ENCODE data around the gene HMX1. TPM values are rescaled to one million over a fixed set of nuclear protein-coding genes. Genes with fewer than 3 reads are reported as not detected.

Gene HMX1
- total RNA-seq, 2 donors from 2014 or later: not detected

DNA sequence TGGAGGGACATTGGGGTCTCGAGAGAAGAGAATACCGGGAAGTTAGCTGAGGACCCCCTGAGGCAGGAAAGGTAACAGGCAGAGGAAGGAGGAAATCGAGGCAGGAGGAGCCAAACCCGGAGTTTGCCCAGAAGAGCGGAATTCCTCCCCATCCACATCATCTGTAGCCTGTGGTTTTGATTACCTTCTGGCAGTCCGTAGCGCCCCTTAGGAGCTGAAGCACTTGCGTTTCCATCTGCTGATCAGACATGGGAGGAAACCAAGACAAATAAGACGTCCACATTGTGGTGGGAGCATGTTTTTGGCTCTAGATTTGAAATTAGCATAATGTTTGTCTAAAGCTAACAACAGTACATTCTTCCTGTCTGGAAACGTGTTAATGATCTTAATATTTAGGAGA lies 26.8 kb upstream of the HMX1 start:
- Mint-ChIP-seq H3K27ac (no peak overlapping the region), H3K9me3 (peaks cover 9 to 11% of the 10 kb centered on the region in 2 donors), H3K36me3 (peaks cover 8 to 11% of the 10 kb centered on the region in 2 donors)
- DNase-seq (ENCODE audit: low spot score in 2 of 2) (no peak), ATAC-seq (no peak)

GRCh38 chr4:8897251-8898167 lies 25.9 kb upstream of the HMX1 start:
- no peak overlapping the region for H3K27ac Mint-ChIP-seq
- peaks cover 9 to 11% of the 10 kb centered on the region in 2 donors for H3K9me3 Mint-ChIP-seq
- peaks cover 8 to 11% of the 10 kb centered on the region in 2 donors for H3K36me3 Mint-ChIP-seq
- ATAC-seq: no peak
- no peak for DNase-seq (ENCODE audit: low spot score in 2 of 2)

- ATAC-seq (no peak), DNase-seq (ENCODE audit: low spot score in 2 of 2) (no peak)
- Mint-ChIP-seq H3K27ac (no peak overlapping the region), H3K9me3 (peaks cover 2 to 4% of the 10 kb centered on the region in 2 donors), H3K36me3 (peaks cover 4% of the 10 kb centered on the region in 2 donors)
Observed at GRCh38 chr4:8896506-8896905, 24.9 kb upstream of the HMX1 start.

DNA sequence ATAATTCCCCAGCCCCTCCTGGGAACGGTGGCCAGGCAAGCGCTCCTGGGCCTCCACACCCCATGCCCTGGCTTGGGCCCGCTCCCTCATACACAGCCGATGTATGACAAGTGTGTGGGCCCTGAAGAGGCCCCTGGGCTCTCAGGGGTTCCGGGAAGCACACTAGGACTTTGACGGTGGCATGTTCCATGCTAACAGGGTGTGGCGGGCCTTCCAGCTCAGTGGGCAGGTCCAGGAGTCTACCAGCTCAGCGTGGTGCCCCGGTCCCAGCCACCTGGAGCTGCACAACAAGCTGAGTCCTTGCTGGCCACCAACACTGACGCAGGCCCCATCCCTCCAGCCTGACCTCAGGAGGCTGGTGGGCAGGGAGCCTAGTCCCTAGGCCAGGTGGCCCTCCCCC lies 24.4 kb upstream of the HMX1 start:
- Mint-ChIP-seq H3K9me3 (no peaks in the 10 kb centered on the region), H3K36me3 (peaks cover 0 to 4% of the 10 kb centered on the region in 2 donors), H3K27ac (no peak overlapping the region)
- DNase-seq (ENCODE audit: low spot score in 2 of 2): no peak
- no peak for ATAC-seq

GRCh38 chr4:8895295-8895694 lies 23.7 kb upstream of the HMX1 start:
- H3K36me3 Mint-ChIP-seq: peaks cover 0 to 4% of the 10 kb centered on the region in 2 donors
- no peak for ATAC-seq

DNA sequence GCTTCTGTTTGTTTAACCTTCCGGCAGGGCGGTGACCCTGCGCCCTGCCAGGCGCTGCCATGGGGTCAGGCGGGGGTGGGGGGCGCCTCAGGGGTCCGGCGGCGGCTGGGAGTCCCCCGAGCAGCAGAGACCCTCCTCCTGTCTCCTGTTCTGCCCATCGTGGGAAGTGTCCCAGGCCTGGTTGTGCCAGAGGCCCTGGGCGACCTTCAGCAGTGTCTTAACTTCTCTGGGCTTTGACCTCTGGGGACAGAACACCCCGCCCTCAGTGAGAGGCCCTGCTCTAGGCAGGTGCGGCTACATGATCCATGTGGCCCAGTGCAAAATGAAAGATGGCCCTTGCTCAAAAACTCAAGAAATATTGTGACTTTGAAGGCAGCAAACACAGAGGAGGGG lies 22.8 kb upstream of the HMX1 start:
- Mint-ChIP-seq H3K27ac (no peak overlapping the region), H3K36me3 (peaks cover 0 to 4% of the 10 kb centered on the region in 2 donors), H3K9me3 (no peaks in the 10 kb centered on the region)
- DNase-seq (ENCODE audit: low spot score in 2 of 2): no peak
- ATAC-seq: no peak

More at GRCh38 chr4:8895295-8895694, 23.7 kb upstream of the HMX1 start:
- DNase-seq (ENCODE audit: low spot score in 2 of 2): no peak
- H3K9me3 Mint-ChIP-seq: no peaks in the 10 kb centered on the region
- H3K27ac Mint-ChIP-seq: no peak overlapping the region

- H3K36me3 Mint-ChIP-seq: peaks cover 0 to 4% of the 10 kb centered on the region in 2 donors
- H3K9me3 Mint-ChIP-seq: no peaks in the 10 kb centered on the region
- DNase-seq (ENCODE audit: low spot score in 2 of 2) (no peak), ATAC-seq (no peak)
- H3K27ac Mint-ChIP-seq: no peak overlapping the region
Observed at GRCh38 chr4:8893624-8894423, 22.2 kb upstream of the HMX1 start.

- peaks cover 0 to 4% of the 10 kb centered on the region in 2 donors for H3K36me3 Mint-ChIP-seq
- no peak overlapping the region for H3K27ac Mint-ChIP-seq
Observed at GRCh38 chr4:8893227-8893623, 21.6 kb upstream of the HMX1 start.

DNA sequence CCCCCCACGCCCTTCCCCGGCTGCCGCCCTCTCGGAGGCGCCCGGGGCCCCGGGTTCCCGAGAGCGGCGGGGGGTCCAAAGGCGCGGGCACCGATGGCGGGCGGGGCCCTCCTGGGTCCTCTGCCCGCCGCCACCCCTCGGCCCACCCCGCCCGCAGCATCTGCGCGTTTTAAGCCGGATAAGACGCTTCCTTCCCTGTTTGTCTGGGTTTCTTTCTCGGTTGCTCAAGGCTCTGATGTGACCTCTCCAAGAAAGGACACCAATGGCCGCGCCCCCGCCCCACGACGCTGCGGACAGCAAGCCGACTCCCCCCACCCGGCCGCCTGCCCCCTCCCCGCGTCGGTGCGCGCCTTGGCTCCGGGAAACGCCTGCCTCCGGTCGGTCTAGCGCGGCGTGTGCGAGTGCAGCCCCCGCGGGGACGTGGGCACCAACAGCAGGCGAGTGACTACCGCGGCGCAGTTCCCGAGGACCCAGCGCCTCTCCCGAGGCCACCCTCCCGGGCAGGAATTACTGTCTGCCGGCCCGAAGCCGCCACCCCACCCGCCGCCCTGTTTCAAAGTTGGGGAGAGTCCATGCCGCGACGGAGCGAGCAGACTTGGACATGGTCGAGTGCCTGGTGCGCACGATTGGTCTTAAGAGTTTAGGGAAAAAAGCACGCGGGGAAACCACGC lies 21.1 kb upstream of the HMX1 start:
- no peak for DNase-seq (ENCODE audit: low spot score in 2 of 2)
- Mint-ChIP-seq H3K27ac (no peak overlapping the region), H3K9me3 (no peaks in the 10 kb centered on the region), H3K36me3 (peaks cover 0 to 4% of the 10 kb centered on the region in 2 donors)
- ATAC-seq: no peak

More at GRCh38 chr4:8893227-8893623, 21.6 kb upstream of the HMX1 start:
- no peak for ATAC-seq
- no peak for DNase-seq (ENCODE audit: low spot score in 2 of 2)
- H3K9me3 Mint-ChIP-seq: no peaks in the 10 kb centered on the region

DNA sequence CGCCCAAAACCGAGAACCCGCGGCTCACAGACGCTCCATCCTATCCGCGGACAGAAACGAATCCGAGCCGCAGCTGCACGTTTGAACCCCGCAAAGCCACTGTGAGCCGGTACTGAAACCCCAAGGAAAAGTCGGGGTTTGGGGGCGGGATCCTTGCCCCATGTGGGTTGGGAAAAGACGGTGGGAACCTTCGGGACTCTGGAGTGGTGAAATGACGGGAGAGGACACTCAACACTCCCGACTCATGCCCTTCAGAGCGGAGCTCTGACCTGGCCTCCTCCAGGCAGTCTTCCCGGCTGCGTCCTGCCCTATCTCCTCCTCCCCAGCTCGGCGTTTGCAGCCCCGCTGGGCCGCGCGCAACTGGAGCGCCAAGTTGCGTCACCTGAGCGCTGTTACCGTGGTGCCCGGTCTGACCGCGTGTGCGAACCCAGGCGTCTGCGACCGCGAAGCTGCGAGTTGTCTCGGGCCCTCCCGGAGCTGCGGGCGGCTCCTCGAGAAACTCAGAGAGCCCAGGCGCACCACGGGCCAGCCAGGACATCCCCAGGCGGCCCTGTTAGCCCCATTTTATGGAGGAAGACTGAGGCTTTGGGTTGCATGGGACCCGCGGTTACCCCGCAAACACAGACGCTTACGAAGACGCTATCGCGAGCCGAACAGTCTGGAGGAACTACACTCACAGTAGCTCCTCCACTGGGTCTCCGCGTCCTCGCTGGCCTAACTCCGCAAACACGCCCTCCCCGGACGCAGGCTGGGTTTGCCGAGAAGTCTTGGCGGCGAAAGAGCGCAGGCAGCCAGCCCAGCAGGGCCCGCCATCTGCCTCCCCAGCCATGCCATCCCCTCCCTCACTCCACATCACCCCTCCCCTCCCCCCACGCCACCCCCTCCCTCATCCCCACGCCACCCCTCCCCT lies 20.3 kb upstream of the HMX1 start:
- peaks cover 0 to 8% of the 10 kb centered on the region in 2 donors for H3K36me3 Mint-ChIP-seq
- DNase-seq (ENCODE audit: low spot score in 2 of 2): no peak

DNA sequence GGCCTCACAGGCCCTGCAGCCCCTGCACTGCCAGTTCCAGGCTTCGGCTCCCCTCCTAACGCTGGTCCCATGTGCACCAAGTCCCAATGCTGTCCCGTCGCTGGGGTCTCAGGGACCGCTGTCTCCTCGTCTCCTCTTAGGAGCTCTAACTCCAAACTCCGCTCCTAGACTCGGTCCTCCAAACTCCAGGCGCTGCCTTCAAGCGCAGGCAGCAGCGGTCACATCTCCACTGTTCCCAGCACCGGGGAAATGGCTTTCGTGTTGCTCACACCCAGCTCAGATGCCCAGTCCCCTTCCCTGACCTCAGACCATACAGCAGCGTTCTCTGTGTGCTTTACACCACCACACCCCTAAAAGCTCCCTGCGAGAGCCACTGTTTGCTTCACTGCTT lies 19.6 kb upstream of the HMX1 start:
- Mint-ChIP-seq H3K9me3 (peaks cover 0 to 4% of the 10 kb centered on the region in 2 donors), H3K27ac (peak overlapping the region in 1 of 2 donors; percentile 77), H3K36me3 (peaks cover 0 to 15% of the 10 kb centered on the region in 2 donors)
- no peak for ATAC-seq
- DNase-seq (ENCODE audit: low spot score in 2 of 2): no peak

More for the DNA sequence above, 20.3 kb upstream of the HMX1 start:
- no peak for ATAC-seq
- Mint-ChIP-seq H3K27ac (peak overlapping the region in 1 of 2 donors; percentile 77), H3K9me3 (peaks cover 0 to 4% of the 10 kb centered on the region in 2 donors)

- no peak overlapping the region for H3K27ac Mint-ChIP-seq
- no peak for ATAC-seq
- H3K36me3 Mint-ChIP-seq: peaks cover 0 to 15% of the 10 kb centered on the region in 2 donors
- no peak for DNase-seq (ENCODE audit: low spot score in 2 of 2)
- peaks cover 0 to 4% of the 10 kb centered on the region in 2 donors for H3K9me3 Mint-ChIP-seq
Observed at GRCh38 chr4:8888856-8889255, 17.2 kb upstream of the HMX1 start.

DNA sequence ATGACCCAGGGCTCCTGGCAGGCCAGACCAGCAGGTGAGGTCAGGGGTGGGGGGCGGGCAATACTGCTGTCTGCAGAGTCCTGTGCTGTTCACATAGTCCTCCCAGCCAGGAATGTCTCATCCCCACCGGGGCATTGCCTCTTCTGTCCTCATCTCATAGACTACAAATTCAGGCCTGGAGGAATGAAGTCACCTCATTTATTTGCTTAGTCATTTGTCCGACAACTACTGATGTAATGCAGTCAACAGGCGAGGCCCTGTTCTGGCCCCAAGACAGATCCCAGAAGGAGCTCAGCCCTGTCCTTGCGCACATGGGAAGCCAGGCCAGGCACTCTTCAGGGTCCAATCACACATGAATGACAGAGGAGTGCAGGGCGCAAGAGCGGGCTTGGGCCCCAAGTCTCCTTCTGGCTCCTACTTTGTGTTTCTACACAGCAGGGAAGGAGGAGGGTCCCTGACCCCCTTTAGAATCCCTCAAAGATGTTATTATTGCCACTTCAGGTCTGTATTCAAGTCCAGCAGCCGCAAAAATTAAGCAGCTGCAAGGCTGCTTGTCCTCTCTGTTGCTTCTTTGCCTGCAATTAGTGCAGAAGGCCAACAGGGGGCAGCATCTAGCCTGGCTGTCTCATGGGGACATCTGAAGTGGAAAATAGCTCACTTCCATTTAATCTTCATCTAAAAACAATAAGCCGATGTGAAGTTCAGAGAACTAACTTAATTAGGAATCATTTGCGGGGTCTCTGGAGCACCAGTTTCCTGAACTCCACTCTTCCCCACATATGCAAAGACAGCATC lies 15.2 kb upstream of the HMX1 start:
- Mint-ChIP-seq H3K9me3 (peaks cover 0 to 4% of the 10 kb centered on the region in 2 donors), H3K36me3 (peaks cover 0 to 15% of the 10 kb centered on the region in 2 donors), H3K27ac (no peak overlapping the region)
- ATAC-seq (no peak), DNase-seq (ENCODE audit: low spot score in 2 of 2) (no peak)

GRCh38 chr4:8882239-8882638 lies 10.6 kb upstream of the HMX1 start:
- ATAC-seq: no peak
- no peak for DNase-seq (ENCODE audit: low spot score in 2 of 2)
- peaks cover 0 to 10% of the 10 kb centered on the region in 2 donors for H3K36me3 Mint-ChIP-seq
- peaks cover 0 to 2% of the 10 kb centered on the region in 2 donors for H3K9me3 Mint-ChIP-seq
- H3K27ac Mint-ChIP-seq: no peak overlapping the region

DNA sequence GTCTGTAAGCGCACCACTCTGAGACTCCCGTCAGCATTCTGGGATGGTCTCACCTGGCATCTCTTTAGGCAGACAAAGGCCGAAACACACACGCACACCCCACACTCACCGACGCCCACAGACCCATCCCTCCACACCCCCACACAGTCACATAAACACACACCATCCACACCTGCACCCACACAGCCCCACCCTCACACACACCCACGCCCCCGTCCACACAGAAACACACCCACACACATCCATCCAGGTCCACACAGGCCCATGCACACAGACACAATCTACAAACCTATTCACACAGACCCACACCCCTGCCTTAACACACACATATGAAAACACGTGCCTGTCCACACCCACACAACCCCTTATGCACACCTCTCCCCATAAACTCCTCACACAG lies 9.2 kb upstream of the HMX1 start:
- Mint-ChIP-seq H3K27ac (no peak overlapping the region), H3K9me3 (no peaks in the 10 kb centered on the region), H3K36me3 (no peaks in the 10 kb centered on the region)
- DNase-seq (ENCODE audit: low spot score in 2 of 2) (no peak), ATAC-seq (no peak)

Data from activated naive CD4-positive, alpha-beta T cell treated with anti-CD3 and anti-CD28 coated beads, Interleukin-2, amount 50 U/mL, for 72 hours (primary cell).